Heart left ventricle (tissue), 13 donors: Measurements from ENCODE around the gene ZBTB4.
"Not testable (repeated sequence)": the region's sequence is repeated elsewhere in the genome, so short reads cannot be mapped to it uniquely, and the experiment has no call there.

Source experiments
- CTCF ChIP-seq, 12 donors: fragments of 200-600 bp; sonication (generic) in 4 of 12; IDR thresholded peaks; one replicate each; pipeline versions ENCODE4 v1.5.0 to v1.8.0; 2018 to 2022; ENCODE audit warnings: antibody characterized with exemption in 12 of 12, mild to moderate bottlenecking in 5 of 12
- POLR2A ChIP-seq, 2 donors: fragments of 450-650 bp; IDR thresholded peaks; one replicate each; pipeline ENCODE4 v1.6.1; 2017; ENCODE audit warnings: antibody characterized with exemption in 2 of 2, mild to moderate bottlenecking in 2 of 2, moderate library complexity in 2 of 2
- donor health status: ischemic (EF 13 %, LVEDD 7.1; RV severe dilation, severe dysfunction).
- donor health status: DM: no; HTN: yes; CAD: no.
- donor health status: DM: no; HTN: no; CAD: no.
- donor health status: ischemic (EF 25% LVEDD 6.9; RV normal size, moderate dysfunction).
- donor health status: ischemic (EF 25% LVEDD 5.7; RV mildly dilated, moderate dysfunction).
- donor health status: ischemic (EF 35%, LVEDD 5.7; RV mildly dilated, moderate dysfunction).
- donor health status: nonischemic (EF 11% LVEDD 7.7; RV severe dilation, severe dysfunction).
- donor health status: DM: yes; HTN: yes; CAD: no.
- donor health status: PGD.
- donor health status: ischemic (EF 29% LVEDD 5.4; RV normal size, mild dysfunction).
- donor health status: nonischemic (EF 23%, LVEDD 6.1; RV moderate dilation, normal function).

- TF ChIP-seq POLR2A, CTCF (IDR thresholded peaks at IDR 0.05): not testable (repeated sequence)
Observed at GRCh38 chr17:7474767-7475166, 4.7 kb downstream of the ZBTB4 start.
